ENCODE results near the gene NRXN3. TPM values are rescaled to one million over a fixed set of nuclear protein-coding genes. Genes with fewer than 3 reads are reported as not detected.

Gene NRXN3
- 10 to 100 TPM in 4 of 5 donors, under 1 TPM in 1; 0.29 to 41.1 (median 16.9) TPM for total RNA-seq
- 1 to 10 TPM in 1 of 3 donors, under 1 TPM in 2; 0.31 to 4.7 (median 0.31) TPM for polyA plus RNA-seq
- long read RNA-seq, donor 1, result 0 reads
- long read RNA-seq, donor 2, result 0 reads
- long read RNA-seq, donor 3, partial matches to known transcripts, result 0 of 1 reads
- long read RNA-seq, donor 3, other reads (novel, unspliced or antisense), result 0 of 1 reads
- long read RNA-seq, donor 4, result 0 reads
- long read RNA-seq, donor 5, partial matches to known transcripts, result 0 of 1 reads
- long read RNA-seq, donor 5, other reads (novel, unspliced or antisense), result 0 of 1 reads
- long read RNA-seq, donor 6, result 0 reads
- long read RNA-seq, donor 7, partial matches to known transcripts, result 0 of 1 reads
- long read RNA-seq, donor 7, other reads (novel, unspliced or antisense), result 0 of 1 reads
- long read RNA-seq, donor 8, result 0 reads
- long read RNA-seq, donor 9, partial matches to known transcripts, result 0 of 1 reads
- long read RNA-seq, donor 9, other reads (novel, unspliced or antisense), result 0 of 1 reads
- long read RNA-seq, donor 10, result 0 reads

DNA sequence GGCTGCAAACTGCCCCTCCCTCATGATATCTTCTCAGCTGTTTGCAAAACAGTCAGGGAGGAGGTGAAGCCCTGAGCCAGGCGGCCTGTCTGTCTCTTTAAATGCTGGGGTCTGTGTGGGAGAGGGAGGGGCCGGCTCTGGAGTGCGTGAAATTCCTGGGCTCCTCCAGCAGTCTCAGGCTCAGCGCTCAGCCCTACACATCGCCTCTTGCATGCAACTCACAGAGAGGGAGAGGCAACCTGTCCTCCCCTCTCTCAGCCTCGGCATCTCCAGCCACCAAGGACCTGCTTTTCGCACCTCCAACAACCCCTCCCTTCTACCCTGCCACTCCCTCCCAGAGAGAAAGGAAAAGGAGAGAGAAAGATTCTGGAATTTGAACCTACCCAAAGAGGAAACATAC, at the start of gene NRXN3:
Gene NRXN3, plus strand, starts transcription at position 171 of the 400 bp plus-strand sequence. CDS start 72,721 bp downstream, outside the sequence.
- WGBS, 5 donors, result 0 to 2% (median 1%) methylated on average over 6 to 7 of the region's 7 CpGs
- TF ChIP-seq POLR2AphosphoS5 (IDR thresholded peaks at IDR 0.05) (no peak), POLR2A (IDR thresholded peaks at IDR 0.05) (no peak), EP300 (IDR thresholded peaks at IDR 0.05) (no peak)
- TF ChIP-seq, protein P1, sequence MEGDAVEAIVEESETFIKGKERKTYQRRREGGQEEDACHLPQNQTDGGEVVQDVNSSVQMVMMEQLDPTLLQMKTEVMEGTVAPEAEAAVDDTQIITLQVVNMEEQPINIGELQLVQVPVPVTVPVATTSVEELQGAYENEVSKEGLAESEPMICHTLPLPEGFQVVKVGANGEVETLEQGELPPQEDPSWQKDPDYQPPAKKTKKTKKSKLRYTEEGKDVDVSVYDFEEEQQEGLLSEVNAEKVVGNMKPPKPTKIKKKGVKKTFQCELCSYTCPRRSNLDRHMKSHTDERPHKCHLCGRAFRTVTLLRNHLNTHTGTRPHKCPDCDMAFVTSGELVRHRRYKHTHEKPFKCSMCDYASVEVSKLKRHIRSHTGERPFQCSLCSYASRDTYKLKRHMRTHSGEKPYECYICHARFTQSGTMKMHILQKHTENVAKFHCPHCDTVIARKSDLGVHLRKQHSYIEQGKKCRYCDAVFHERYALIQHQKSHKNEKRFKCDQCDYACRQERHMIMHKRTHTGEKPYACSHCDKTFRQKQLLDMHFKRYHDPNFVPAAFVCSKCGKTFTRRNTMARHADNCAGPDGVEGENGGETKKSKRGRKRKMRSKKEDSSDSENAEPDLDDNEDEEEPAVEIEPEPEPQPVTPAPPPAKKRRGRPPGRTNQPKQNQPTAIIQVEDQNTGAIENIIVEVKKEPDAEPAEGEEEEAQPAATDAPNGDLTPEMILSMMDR (IDR thresholded peaks at IDR 0.05), result no peak
- intact Hi-C loops (cut with DNase I; ENCODE audit: low total_unique reads), result no loop called here
- DNase-seq, result peak in 1 of 2 donors; percentile 27
- Histone ChIP-seq H3K36me3 (no peaks in the 10 kb centered on the region), H3K9me3 (no peaks in the 10 kb centered on the region), H3K4me1 (peaks cover 0 to 7% (median 3%) of the 10 kb centered on the region in 4 donors), H3K27me3 (peaks cover 0 to 70% (median 3%) of the 10 kb centered on the region in 3 donors), H3K27ac (no peak within 1 kb of the TSS), H3K4me3 (no peak within 1 kb of the TSS)

DNA sequence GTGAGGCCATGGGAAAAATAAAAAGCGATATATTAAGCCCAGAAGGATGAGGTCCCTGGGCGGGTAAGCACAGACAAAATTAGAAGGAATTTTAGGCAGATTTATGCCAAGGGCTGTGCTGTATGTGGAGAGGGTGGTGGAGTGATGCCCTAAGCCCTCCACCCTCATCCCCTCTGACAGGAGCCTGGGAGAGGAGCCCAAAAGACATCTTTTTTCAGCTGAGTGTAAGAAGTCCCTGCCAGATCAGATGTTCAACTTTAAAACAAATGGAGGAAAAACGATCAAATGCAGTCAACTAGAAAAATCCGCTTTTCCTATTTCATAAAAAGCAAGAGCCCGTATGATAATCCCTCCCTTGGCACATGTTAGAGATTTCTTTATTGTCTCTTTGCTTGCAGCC, 47.7 kb upstream of the NRXN3 start:
- Histone ChIP-seq H3K9me3 (peaks cover 0 to 15% (median 9%) of the 10 kb centered on the region in 4 donors), H3K4me1 (no peaks in the 10 kb centered on the region), H3K27me3 (no peaks in the 10 kb centered on the region), H3K27ac (no peak overlapping the region), H3K36me3 (no peaks in the 10 kb centered on the region), H3K4me3 (no peak overlapping the region)
- no peak for TF ChIP-seq POLR2A (IDR thresholded peaks at IDR 0.05)
- no peak for TF ChIP-seq EP300 (IDR thresholded peaks at IDR 0.05)
- no peak for TF ChIP-seq POLR2AphosphoS5 (IDR thresholded peaks at IDR 0.05)
- TF ChIP-seq, protein P1 (IDR thresholded peaks at IDR 0.05), result no peak
- intact Hi-C loops (cut with DNase I; ENCODE audit: low total_unique reads), result no loop called here
- WGBS, 5 donors, result 73 to 83% (median 81%) methylated on average over 5 of the region's 5 CpGs
- no peak for DNase-seq

- intact Hi-C loops (cut with DNase I; ENCODE audit: low total_unique reads), result no loop called here
- no peaks in the 10 kb centered on the region for H3K4me1 ChIP-seq
- TF ChIP-seq, protein P1 (IDR thresholded peaks at IDR 0.05), result no peak
- no peak for TF ChIP-seq POLR2A (IDR thresholded peaks at IDR 0.05)
- no peak for TF ChIP-seq EP300 (IDR thresholded peaks at IDR 0.05)
- no peak for TF ChIP-seq POLR2AphosphoS5 (IDR thresholded peaks at IDR 0.05)
- no peak for DNase-seq
- peaks cover 0 to 6% (median 3%) of the 10 kb centered on the region in 4 donors for H3K9me3 ChIP-seq
- H3K27ac ChIP-seq, result no peak overlapping the region
- no peak overlapping the region for H3K4me3 ChIP-seq
- 62 to 86% (median 76%) methylated on average over 2 of the region's 2 CpGs for WGBS, 5 donors
- no peaks in the 10 kb centered on the region for H3K36me3 ChIP-seq
- H3K27me3 ChIP-seq, result no peaks in the 10 kb centered on the region
These were observed 46.4 kb upstream of the NRXN3 start for GRCh38 chr14:78123650-78124253.

GRCh38 chr14:78127961-78128360, 42.2 kb upstream of the NRXN3 start:
- no peak for DNase-seq
- Histone ChIP-seq H3K4me1 (peaks cover 0 to 10% (median 0%) of the 10 kb centered on the region in 4 donors), H3K36me3 (no peaks in the 10 kb centered on the region), H3K27ac (no peak overlapping the region), H3K4me3 (no peak overlapping the region), H3K9me3 (no peaks in the 10 kb centered on the region), H3K27me3 (no peaks in the 10 kb centered on the region)
- intact Hi-C loops (cut with DNase I; ENCODE audit: low total_unique reads), result no loop called here
- WGBS, 5 donors, result 76 to 92% (median 87%) methylated on average over 9 of the region's 9 CpGs
- TF ChIP-seq EP300 (IDR thresholded peaks at IDR 0.05) (no peak), POLR2A (IDR thresholded peaks at IDR 0.05) (no peak), POLR2AphosphoS5 (IDR thresholded peaks at IDR 0.05) (no peak)
- TF ChIP-seq, protein P1 (IDR thresholded peaks at IDR 0.05), result no peak

Data from stomach (tissue), 19 donors.